ENCODE results near the gene DDX6. TPM values are rescaled to one million over a fixed set of nuclear protein-coding genes. Genes with fewer than 3 reads are reported as not detected.
A peak's percentile ranks its signal among the peaks of the same experiment; 100 is the strongest.

The DDX6 gene
- total RNA-seq, 1 experiment from 2014 or later, result 111 TPM

- no peaks in the 10 kb centered on the region for H3K27me3 Mint-ChIP-seq (ENCODE audit: insufficient read depth, unreplicated experiment)
- intact Hi-C loops (cut with micrococcal nuclease), result loop anchor here (1.0 to 5.0 kb wide), 5 partner anchors 58 to 167 kb away; partner anchors contain the start of gene UPK2
- TSS peak; percentile 24 for BruUV-seq (replicated peaks)
- H3K9me3 Mint-ChIP-seq (ENCODE audit: unreplicated experiment), result no peaks in the 10 kb centered on the region
- H3K36me3 Mint-ChIP-seq (ENCODE audit: insufficient read depth, unreplicated experiment), result peaks cover 55% of the 10 kb centered on the region
- peaks cover 5% of the 10 kb centered on the region for H3K4me1 Mint-ChIP-seq (ENCODE audit: insufficient read depth, unreplicated experiment)
- peak overlapping the region; percentile 100 for H3K27ac Mint-ChIP-seq (ENCODE audit: low read depth, unreplicated experiment)
- TF ChIP-seq CTCF (IDR thresholded peaks at IDR 0.05; ENCODE audit: unreplicated experiment), result no peak
- peak; percentile 34 for DNase-seq (ENCODE audit: unreplicated experiment)
- POLR2A ChIA-PET, result interaction anchor here (0.6 to 5.9 kb wide), 30 partner anchors 10 to 907 kb away, joined by 3 to 98 read pairs (median 4); partner anchors contain the start of genes C2CD2L and HYOU1
- peak overlapping the region; percentile 99 for H3K4me3 Mint-ChIP-seq (ENCODE audit: unreplicated experiment)
- CTCF ChIA-PET, result interaction anchor here (0.6 to 5.0 kb wide), 23 partner anchors 14 to 569 kb away, joined by 3 to 58 read pairs (median 3); no protein-coding TSS in a partner anchor
Observed at GRCh38 chr11:118789501-118790356, 1.2 kb downstream of the DDX6 start.

GRCh38 chr11:118786657-118787056, 4.3 kb downstream of the DDX6 start:
- no peak overlapping the region for H3K27ac Mint-ChIP-seq (ENCODE audit: low read depth, unreplicated experiment)
- intact Hi-C loops (cut with micrococcal nuclease), result no loop called here
- BruUV-seq (replicated peaks), result no TSS peak
- no peaks in the 10 kb centered on the region for H3K9me3 Mint-ChIP-seq (ENCODE audit: unreplicated experiment)
- H3K27me3 Mint-ChIP-seq (ENCODE audit: insufficient read depth, unreplicated experiment), result no peaks in the 10 kb centered on the region
- H3K4me3 Mint-ChIP-seq (ENCODE audit: unreplicated experiment), result no peak overlapping the region
- no peak for TF ChIP-seq CTCF (IDR thresholded peaks at IDR 0.05; ENCODE audit: unreplicated experiment)
- H3K36me3 Mint-ChIP-seq (ENCODE audit: insufficient read depth, unreplicated experiment), result peaks cover 78% of the 10 kb centered on the region
- no peak for DNase-seq (ENCODE audit: unreplicated experiment)
- POLR2A ChIA-PET, result interaction anchor here (0.6 to 5.5 kb wide), 5 partner anchors 96 to 397 kb away, joined by 3 to 98 read pairs (median 3); no protein-coding TSS in a partner anchor
- H3K4me1 Mint-ChIP-seq (ENCODE audit: insufficient read depth, unreplicated experiment), result peaks cover 5% of the 10 kb centered on the region
- CTCF ChIA-PET, result interaction anchor here (1.0 to 1.1 kb wide), 2 partner anchors 94 to 97 kb away, joined by 3 to 5 read pairs; no protein-coding TSS in a partner anchor

- intact Hi-C loops (cut with micrococcal nuclease), result no loop called here
- no peaks in the 10 kb centered on the region for H3K27me3 Mint-ChIP-seq (ENCODE audit: insufficient read depth, unreplicated experiment)
- POLR2A ChIA-PET, result interaction anchor here (0.7 to 1.5 kb wide), 9 partner anchors 9 to 212 kb away, joined by 3 to 6 read pairs (median 4); no protein-coding TSS in a partner anchor
Observed at GRCh38 chr11:118785362-118785761, 5.6 kb downstream of the DDX6 start.

More at GRCh38 chr11:118785362-118785761, 5.6 kb downstream of the DDX6 start:
- CTCF ChIA-PET, result interaction anchor here (0.6 to 1.5 kb wide), 6 partner anchors 35 to 169 kb away, joined by 3 to 6 read pairs (median 4); no protein-coding TSS in a partner anchor
- BruUV-seq (replicated peaks), result no TSS peak
- H3K4me1 Mint-ChIP-seq (ENCODE audit: insufficient read depth, unreplicated experiment), result peaks cover 5% of the 10 kb centered on the region
- peak; percentile 51 for DNase-seq (ENCODE audit: unreplicated experiment)
- no peaks in the 10 kb centered on the region for H3K9me3 Mint-ChIP-seq (ENCODE audit: unreplicated experiment)
- no peak overlapping the region for H3K4me3 Mint-ChIP-seq (ENCODE audit: unreplicated experiment)
- TF ChIP-seq CTCF (IDR thresholded peaks at IDR 0.05; ENCODE audit: unreplicated experiment), result no peak
- peaks cover 78% of the 10 kb centered on the region for H3K36me3 Mint-ChIP-seq (ENCODE audit: insufficient read depth, unreplicated experiment)
- no peak overlapping the region for H3K27ac Mint-ChIP-seq (ENCODE audit: low read depth, unreplicated experiment)
